Measurements from ENCODE around the gene FBLN7.

Gene FBLN7

DNA sequence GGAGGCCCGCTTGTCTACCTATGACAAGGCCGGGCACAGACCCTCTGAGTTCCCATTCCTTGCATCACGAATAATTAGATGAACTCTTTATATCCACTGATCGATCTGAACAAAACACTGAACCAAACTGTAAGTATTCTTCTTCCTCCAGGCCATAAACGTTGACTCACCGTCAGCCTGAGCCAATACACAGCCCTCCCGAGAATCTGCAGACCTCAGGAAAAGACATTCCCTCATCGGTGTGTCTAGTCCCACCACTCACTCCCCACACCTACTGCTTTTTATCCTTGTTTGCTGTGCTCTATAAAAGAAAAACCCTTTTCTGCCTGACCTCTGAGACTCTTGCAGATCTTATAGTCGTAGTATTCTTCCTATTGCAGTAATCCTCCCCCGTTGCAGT lies 42.1 kb upstream of the FBLN7 start:
- TF ChIP-seq ZBTB7A (IDR thresholded peaks at IDR 0.05; ENCODE audit: low read depth) (no peak), TCF12 (IDR thresholded peaks at IDR 0.05; ENCODE audit: low read depth) (no peak), TAF1 (IDR thresholded peaks at IDR 0.05; ENCODE audit: low read depth) (no peak), YY1 (IDR thresholded peaks at IDR 0.05; ENCODE audit: low read depth) (no peak), FOXM1 (IDR thresholded peaks at IDR 0.05; ENCODE audit: borderline replicate concordance, low read depth) (no peak), RAD21 (IDR thresholded peaks at IDR 0.05; ENCODE audit: low read depth) (no peak), NFIC (IDR thresholded peaks at IDR 0.05) (no peak), EGR1 (IDR thresholded peaks at IDR 0.05) (no peak), CEBPB (IDR thresholded peaks at IDR 0.05) (no peak)

DNA sequence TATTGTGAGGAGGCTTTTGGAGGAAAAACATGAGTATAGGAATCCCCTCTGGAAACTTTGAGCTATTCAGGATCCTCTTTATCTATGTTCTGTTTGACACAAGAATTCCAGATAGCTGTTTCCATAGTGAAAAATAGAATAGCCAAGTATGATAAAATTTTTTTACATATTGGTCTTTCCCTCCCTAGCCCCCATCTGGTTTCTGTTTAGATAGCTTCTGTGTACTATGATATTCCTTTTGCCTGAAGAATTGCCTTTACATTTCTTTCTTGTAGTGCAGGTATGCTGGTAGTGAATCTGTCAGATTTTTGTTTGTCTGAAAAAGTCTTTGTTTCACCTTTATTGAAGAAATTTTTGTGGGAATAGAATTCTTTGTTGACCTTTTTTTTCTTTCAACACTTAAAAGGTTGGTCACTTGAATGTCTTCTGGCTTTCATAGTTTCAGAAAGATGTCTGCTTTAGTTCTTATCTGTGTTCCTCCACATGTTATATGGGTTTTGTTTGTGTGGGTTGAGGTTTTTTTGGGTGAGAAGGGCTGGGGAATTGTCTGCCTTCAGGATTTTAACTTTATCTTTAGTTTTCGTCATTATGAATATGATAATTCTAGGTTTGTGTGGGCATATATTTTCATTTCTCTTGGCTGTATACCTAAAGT lies 29.9 kb upstream of the FBLN7 start:
- TF ChIP-seq USF1 (IDR thresholded peaks at IDR 0.05) (no peak), EP300 (IDR thresholded peaks at IDR 0.05; ENCODE audit: borderline replicate concordance) (no peak), FOXM1 (IDR thresholded peaks at IDR 0.05; ENCODE audit: borderline replicate concordance, low read depth) (no peak)
- TF ChIP-seq, protein P1, sequence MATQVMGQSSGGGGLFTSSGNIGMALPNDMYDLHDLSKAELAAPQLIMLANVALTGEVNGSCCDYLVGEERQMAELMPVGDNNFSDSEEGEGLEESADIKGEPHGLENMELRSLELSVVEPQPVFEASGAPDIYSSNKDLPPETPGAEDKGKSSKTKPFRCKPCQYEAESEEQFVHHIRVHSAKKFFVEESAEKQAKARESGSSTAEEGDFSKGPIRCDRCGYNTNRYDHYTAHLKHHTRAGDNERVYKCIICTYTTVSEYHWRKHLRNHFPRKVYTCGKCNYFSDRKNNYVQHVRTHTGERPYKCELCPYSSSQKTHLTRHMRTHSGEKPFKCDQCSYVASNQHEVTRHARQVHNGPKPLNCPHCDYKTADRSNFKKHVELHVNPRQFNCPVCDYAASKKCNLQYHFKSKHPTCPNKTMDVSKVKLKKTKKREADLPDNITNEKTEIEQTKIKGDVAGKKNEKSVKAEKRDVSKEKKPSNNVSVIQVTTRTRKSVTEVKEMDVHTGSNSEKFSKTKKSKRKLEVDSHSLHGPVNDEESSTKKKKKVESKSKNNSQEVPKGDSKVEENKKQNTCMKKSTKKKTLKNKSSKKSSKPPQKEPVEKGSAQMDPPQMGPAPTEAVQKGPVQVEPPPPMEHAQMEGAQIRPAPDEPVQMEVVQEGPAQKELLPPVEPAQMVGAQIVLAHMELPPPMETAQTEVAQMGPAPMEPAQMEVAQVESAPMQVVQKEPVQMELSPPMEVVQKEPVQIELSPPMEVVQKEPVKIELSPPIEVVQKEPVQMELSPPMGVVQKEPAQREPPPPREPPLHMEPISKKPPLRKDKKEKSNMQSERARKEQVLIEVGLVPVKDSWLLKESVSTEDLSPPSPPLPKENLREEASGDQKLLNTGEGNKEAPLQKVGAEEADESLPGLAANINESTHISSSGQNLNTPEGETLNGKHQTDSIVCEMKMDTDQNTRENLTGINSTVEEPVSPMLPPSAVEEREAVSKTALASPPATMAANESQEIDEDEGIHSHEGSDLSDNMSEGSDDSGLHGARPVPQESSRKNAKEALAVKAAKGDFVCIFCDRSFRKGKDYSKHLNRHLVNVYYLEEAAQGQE (IDR thresholded peaks at IDR 0.05; ENCODE audit: low read depth), result no peak
- TF ChIP-seq, protein P2, sequence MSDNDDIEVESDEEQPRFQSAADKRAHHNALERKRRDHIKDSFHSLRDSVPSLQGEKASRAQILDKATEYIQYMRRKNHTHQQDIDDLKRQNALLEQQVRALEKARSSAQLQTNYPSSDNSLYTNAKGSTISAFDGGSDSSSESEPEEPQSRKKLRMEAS (IDR thresholded peaks at IDR 0.05), result no peak

GRCh38 chr2:112109278-112109677 lies 28.9 kb upstream of the FBLN7 start:
- TF ChIP-seq, protein P1 (IDR thresholded peaks at IDR 0.05; ENCODE audit: low read depth), result no peak
- no peak for TF ChIP-seq CREB1 (IDR thresholded peaks at IDR 0.05; ENCODE audit: low read depth)
- no peak for TF ChIP-seq NFIC (IDR thresholded peaks at IDR 0.05)
- no peak for TF ChIP-seq EP300 (IDR thresholded peaks at IDR 0.05; ENCODE audit: borderline replicate concordance)
- TF ChIP-seq, protein P2 (IDR thresholded peaks at IDR 0.05), result no peak
- no peak for TF ChIP-seq TEAD4 (IDR thresholded peaks at IDR 0.05)
- no peak for TF ChIP-seq CEBPB (IDR thresholded peaks at IDR 0.05)
- no peak for TF ChIP-seq RAD21 (IDR thresholded peaks at IDR 0.05; ENCODE audit: low read depth)
- no peak for TF ChIP-seq YY1 (IDR thresholded peaks at IDR 0.05; ENCODE audit: low read depth)

DNA sequence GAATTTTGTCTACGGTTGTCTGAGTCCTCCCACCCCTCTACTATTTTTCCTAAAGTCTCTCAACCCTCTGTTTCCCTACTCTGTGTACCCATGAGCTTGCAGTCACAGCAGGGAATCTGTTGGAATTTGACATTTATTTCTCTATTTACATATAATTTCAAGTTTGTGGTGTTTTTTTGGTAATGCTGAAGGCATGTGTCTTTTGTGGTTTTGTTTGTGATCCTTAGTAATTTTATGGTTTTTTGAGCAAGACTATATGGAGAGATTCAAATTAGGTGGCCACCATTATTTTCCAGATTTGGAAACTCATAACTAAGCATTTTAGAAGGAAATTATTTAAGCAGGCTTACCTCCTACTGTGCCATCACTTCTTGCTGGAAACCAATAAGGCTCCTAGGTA lies 27.2 kb upstream of the FBLN7 start:
- TF ChIP-seq FOXM1 (IDR thresholded peaks at IDR 0.05; ENCODE audit: borderline replicate concordance, low read depth) (no peak), TEAD4 (IDR thresholded peaks at IDR 0.05) (no peak), YY1 (IDR thresholded peaks at IDR 0.05; ENCODE audit: low read depth) (no peak), TAF1 (IDR thresholded peaks at IDR 0.05; ENCODE audit: low read depth) (no peak), TCF12 (IDR thresholded peaks at IDR 0.05; ENCODE audit: low read depth) (no peak), NFIC (IDR thresholded peaks at IDR 0.05) (no peak), EGR1 (IDR thresholded peaks at IDR 0.05) (no peak), USF1 (IDR thresholded peaks at IDR 0.05) (no peak), CEBPB (IDR thresholded peaks at IDR 0.05) (no peak), RAD21 (IDR thresholded peaks at IDR 0.05; ENCODE audit: low read depth) (no peak), CREB1 (IDR thresholded peaks at IDR 0.05; ENCODE audit: low read depth) (no peak), ZBTB7A (IDR thresholded peaks at IDR 0.05; ENCODE audit: low read depth) (no peak), EP300 (IDR thresholded peaks at IDR 0.05; ENCODE audit: borderline replicate concordance) (no peak)
- TF ChIP-seq, protein P1 (IDR thresholded peaks at IDR 0.05; ENCODE audit: low read depth), result no peak
- TF ChIP-seq, protein P2 (IDR thresholded peaks at IDR 0.05), result no peak

Measured in Ishikawa (cell line).